IMR-90 (cell line): ENCODE data around the gene PALMD. TPM values are rescaled to one million over a fixed set of nuclear protein-coding genes. Genes with fewer than 3 reads are reported as not detected.

Experiments
- ATAC-seq: fragments of 200-7000 bp; cut with Tn5 transposase; 2 replicates; pipeline ENCODE4 v1.9.1; 2020; ENCODE audit warnings: low read depth, mild to moderate bottlenecking, moderate library complexity
- BruUV-seq: library from RNA; stranded (reverse); fragments of 400-500 nt; replicated peaks from 2 replicates; lab custom pipeline; 2021; lab: Mats Ljungman, UMichigan
- CTCF ChIA-PET: fragments of 300-600 bp; formaldehyde crosslinking; extraction: SDS; loops from one replicate; lab custom pipeline; 2021; ENCODE audit warnings: antibody characterized with exemption; lab: Yijun Ruan, JAX
- POLR2A ChIA-PET: fragments of 300-600 bp; sonication (Branson Sonifier 250); formaldehyde crosslinking; loops from one replicate; lab custom pipeline; 2022; ENCODE audit warnings: antibody characterized with exemption; ENCODE audit not compliant: unreplicated experiment; lab: Charles Lee
- DNase-seq: peaks from one replicate; pipeline ENCODE4 v3.0.0; 2013
- H2AFZ ChIP-seq: replicated peaks from 2 replicates; pipeline ENCODE3; 2013; ENCODE audit warnings: low read length, mild to moderate bottlenecking; ENCODE audit not compliant: poor library complexity
- H2AK5ac ChIP-seq: 2 replicates; pipeline ENCODE4 v1.6.1; 2013; ENCODE audit warnings: low read depth, low read length, inconsistent platforms
- H2AK9ac ChIP-seq: replicated peaks from 2 replicates; pipeline ENCODE3; 2013; ENCODE audit warnings: mild to moderate bottlenecking, low read depth, low read length, moderate library complexity; ENCODE audit not compliant: poor library complexity
- H2BK120ac ChIP-seq: 2 replicates; pipeline ENCODE4 v1.6.1; 2013; ENCODE audit warnings: low read depth, low read length, inconsistent platforms
- H2BK15ac ChIP-seq: 3 replicates; pipeline ENCODE4 v1.6.1; 2013; ENCODE audit warnings: low read depth, low read length, inconsistent platforms
- H2BK20ac ChIP-seq: 2 replicates; pipeline ENCODE4 v1.6.1; 2013; ENCODE audit warnings: low read depth, mild to moderate bottlenecking, inconsistent platforms, low read length, moderate library complexity
- H2BK5ac ChIP-seq: 2 replicates; pipeline ENCODE4 v1.6.1; 2013; ENCODE audit warnings: mild to moderate bottlenecking, low read depth, low read length, inconsistent platforms; ENCODE audit not compliant: poor library complexity, severe bottlenecking
- H3K14ac ChIP-seq: replicated peaks from 2 replicates; pipeline ENCODE4 v1.6.1; 2013; ENCODE audit warnings: low read depth, low read length, inconsistent platforms
- H3K18ac ChIP-seq: 2 replicates; pipeline ENCODE4 v1.6.1; 2013; ENCODE audit warnings: low read depth, low read length, control low read depth
- H3K23ac ChIP-seq: 2 replicates; pipeline ENCODE4 v1.6.1; 2013; ENCODE audit warnings: low read depth, low read length, inconsistent platforms
- H3K27ac ChIP-seq: 2 replicates; pipeline ENCODE4 v1.5.1; 2013; ENCODE audit warnings: mild to moderate bottlenecking, control low read depth, low read length; ENCODE audit not compliant: insufficient read depth
- H3K27me3 ChIP-seq: 2 replicates; pipeline ENCODE4 v1.6.1; 2013; ENCODE audit warnings: low read length; ENCODE audit not compliant: control insufficient read depth, insufficient read depth
- H3K36me3 ChIP-seq: 2 replicates; pipeline ENCODE4 v1.6.1; 2013; ENCODE audit warnings: low read length, mixed read lengths; ENCODE audit not compliant: control insufficient read depth, insufficient read depth
- H3K4ac ChIP-seq: 2 replicates; pipeline ENCODE4 v1.6.1; 2013; ENCODE audit warnings: low read depth, low read length, inconsistent platforms
- H3K4me1 ChIP-seq: 2 replicates; pipeline ENCODE4 v1.6.1; 2013; ENCODE audit warnings: low read length, mixed read lengths; ENCODE audit not compliant: control insufficient read depth, insufficient read depth
- H3K4me2 ChIP-seq: 2 replicates; pipeline ENCODE4 v1.6.1; 2013; ENCODE audit warnings: low read depth, mild to moderate bottlenecking, control low read depth, low read length, moderate library complexity
- H3K4me3 ChIP-seq: 2 replicates; pipeline ENCODE4 v1.5.1; 2013; ENCODE audit warnings: low read depth, mild to moderate bottlenecking, control low read depth, low read length, moderate library complexity; ENCODE audit not compliant: insufficient read depth
- H3K56ac ChIP-seq: 2 replicates; pipeline ENCODE4 v1.6.1; 2013; ENCODE audit warnings: low read length, inconsistent platforms; ENCODE audit not compliant: insufficient read depth; ENCODE audit errors: extremely low read depth
- H3K79me1 ChIP-seq, 2 experiments: 2 replicates each; pipeline ENCODE4 v1.6.1; 2013; ENCODE audit warnings: low read length in 2 of 2, inconsistent platforms in 1 of 2, low read depth in 1 of 2
- H3K9ac ChIP-seq: 2 replicates; pipeline ENCODE4 v1.6.1; 2013; ENCODE audit warnings: low read depth, low read length, control low read depth
- H3K9me1 ChIP-seq: 2 replicates; pipeline ENCODE4 v1.6.1; 2013; ENCODE audit warnings: low read length, inconsistent platforms; ENCODE audit not compliant: insufficient read depth
- H3K9me3 ChIP-seq: 2 replicates; pipeline ENCODE4 v1.6.1; 2013; ENCODE audit warnings: low read length; ENCODE audit not compliant: control insufficient read depth, insufficient read depth
- H4K20me1 ChIP-seq: 2 replicates; pipeline ENCODE4 v1.6.1; 2013; ENCODE audit warnings: low read length, inconsistent platforms; ENCODE audit not compliant: insufficient read depth
- H4K5ac ChIP-seq: 2 replicates; pipeline ENCODE4 v1.6.1; 2013; ENCODE audit warnings: mild to moderate bottlenecking, low read depth, low read length, control low read depth
- H4K8ac ChIP-seq, 2 experiments: 2 replicates each; pipeline ENCODE4 v1.6.1; 2013; ENCODE audit warnings: low read depth in 2 of 2, low read length in 2 of 2, control low read depth in 1 of 2, inconsistent platforms in 1 of 2
- H4K91ac ChIP-seq: 2 replicates; pipeline ENCODE4 v1.6.1; 2013; ENCODE audit warnings: low read depth, low read length, inconsistent platforms; ENCODE audit not compliant: insufficient read depth
- MAZ ChIP-seq: IDR thresholded peaks from 2 replicates; pipeline ENCODE4 v1.6.1; 2012; ENCODE audit warnings: low read depth, mild to moderate bottlenecking, low read length, improper control_type of control experiment, moderate library complexity, borderline replicate concordance
- MXI1 ChIP-seq: IDR thresholded peaks from 2 replicates; pipeline ENCODE4 v1.6.1; 2012; ENCODE audit warnings: low read depth, mild to moderate bottlenecking, low read length, moderate library complexity, borderline replicate concordance
- RAD21 ChIP-seq: IDR thresholded peaks from 2 replicates; pipeline ENCODE4 v1.6.1; 2012; ENCODE audit warnings: low read length, improper control_type of control experiment
- WGBS, 2 experiments: methylation state at CpG; one replicate each; pipeline versions ENCODE4 v1.1.5 to v1.1.7; 2013; ENCODE audit warnings: missing lambda C conversion rate in 2 of 2; ENCODE audit not compliant: insufficient read length in 1 of 2; ENCODE audit errors: extremely low coverage in 2 of 2; 5-methylcytosine and 5-hydroxymethylcytosine counted together
- dilution Hi-C: fragments of 300-500 bp; cut with HindIII; formaldehyde crosslinking; loops from one replicate; pipeline ENCODE4 v1.14.3; 2018; ENCODE audit warnings: low sequenced_read_pairs; ENCODE audit not compliant: unreplicated experiment
- in situ Hi-C: fragments of 300-500 bp; cut with MboI; formaldehyde crosslinking; loops from 3 replicates; pipeline ENCODE4 v1.14.3; 2019; ENCODE audit warnings: low sequenced_read_pairs, inconsistent platforms, mixed read lengths
- intact Hi-C: fragments of 100-400 bp; cut with micrococcal nuclease; formaldehyde crosslinking; loops from 2 replicates; pipeline ENCODE4 v1.10.0; 2022
- polyA plus RNA-seq, 3 experiments: library from polyadenylated mRNA; depleted of rRNA; stranded (reverse); fragments of >200 nt; gene quantifications; 2 replicates each; pipeline ENCODE4 v1.2.3, GENCODE V29; 2012; ENCODE audit warnings: low replicate concordance in 1 of 3
- total RNA-seq: library from RNA; depleted of rRNA; stranded (reverse); fragments of >200 nt; gene quantifications from 2 replicates; pipeline ENCODE4 v1.2.3, GENCODE V29; 2012

Gene PALMD
- total and polyA plus RNA-seq, 2 of the 4 experiments (the other 2 are of a cell fraction), result 0.51 to 0.72 TPM

GRCh38 chr1:99648107-99648506, 2.2 kb downstream of the PALMD start:
- TF ChIP-seq RAD21 (no peak), MAZ (no peak), MXI1 (no peak)
- H3K23ac ChIP-seq, result no peak overlapping the region
- H3K79me1 ChIP-seq, result no peaks in the 10 kb centered on the region
- H2AK5ac ChIP-seq, result no peak overlapping the region
- no peak overlapping the region for H4K5ac ChIP-seq
- H4K8ac ChIP-seq, result no peak overlapping the region
- H3K9ac ChIP-seq, result no peak overlapping the region
- no peak overlapping the region for H3K27ac ChIP-seq
- no peak overlapping the region for H2AFZ ChIP-seq
- no peak overlapping the region for H3K4me3 ChIP-seq
- no CpG with 5 or more reads among the region's 4 CpGs for WGBS, 2 experiments
- H3K18ac ChIP-seq, result no peak overlapping the region
- no peaks in the 10 kb centered on the region for H3K27me3 ChIP-seq
- H3K4ac ChIP-seq, result no peak overlapping the region
- no peak overlapping the region for H4K91ac ChIP-seq
- no TSS peak for BruUV-seq
- no peaks in the 10 kb centered on the region for H4K20me1 ChIP-seq
- in situ Hi-C loops, result no loop called here
- ATAC-seq (no peak), DNase-seq (no peak)
- no peak overlapping the region for H2BK15ac ChIP-seq
- intact Hi-C loops, result no loop called here
- no peak overlapping the region for H2AK9ac ChIP-seq
- no peak overlapping the region for H2BK5ac ChIP-seq
- H3K4me1 ChIP-seq, result peaks cover 19% of the 10 kb centered on the region
- H3K14ac ChIP-seq, result no peak overlapping the region
- H3K56ac ChIP-seq, result no peak overlapping the region
- ChIA-PET CTCF (no interaction called here), POLR2A (no interaction called here)
- peaks cover 4% of the 10 kb centered on the region; the same call in 1 of the 2 replicates for H3K9me1 ChIP-seq
- no peak overlapping the region for H2BK20ac ChIP-seq
- dilution Hi-C loops, result no loop called here
- H3K4me2 ChIP-seq, result no peak overlapping the region
- no peak overlapping the region for H2BK120ac ChIP-seq
- H3K9me3 ChIP-seq, result no peaks in the 10 kb centered on the region
- no peaks in the 10 kb centered on the region for H3K36me3 ChIP-seq
